Esophagus squamous epithelium (tissue), 5 donors: ENCODE measurements around the gene PZP. TPM values are rescaled to one million over a fixed set of nuclear protein-coding genes. Genes with fewer than 3 reads are reported as not detected.
"Not testable (repeated sequence)": the region's sequence is repeated elsewhere in the genome, so short reads cannot be mapped to it uniquely, and the experiment has no call there.

Experiments used
- DNase-seq: peaks from one replicate; lab custom pipeline; 2025; lab: John Stamatoyannopoulos, UW
- H3K27ac ChIP-seq, 4 donors: fragments of 200-600 bp; sonication (generic); one replicate each; pipeline ENCODE4 v1.5.1; 2016 to 2019; ENCODE audit warnings: mild to moderate bottlenecking in 1 of 4
- H3K27me3 ChIP-seq, 4 donors: fragments of 200-600 bp; sonication (generic); 1 replicate in 3 of 4; 2 replicates in 1 of 4; pipeline versions ENCODE4 v1.5.1 to v1.6.0; 2017 to 2021; ENCODE audit warnings: antibody characterized with exemption in 1 of 4
- H3K36me3 ChIP-seq, 3 donors: fragments of 200-600 bp; sonication (generic); one replicate each; pipeline ENCODE4 v1.5.1; 2016 to 2019
- H3K4me1 ChIP-seq, 3 donors: fragments of 200-600 bp; sonication (generic); one replicate each; pipeline ENCODE4 v1.5.1; 2017 to 2019
- H3K4me3 ChIP-seq, 4 donors: fragments of 200-600 bp; sonication (generic); 1 replicate in 3 of 4; 2 replicates in 1 of 4; pipeline ENCODE4 v1.5.1; 2016 to 2019; ENCODE audit warnings: mild to moderate bottlenecking in 2 of 4, moderate library complexity in 1 of 4
- H3K9me3 ChIP-seq, 3 donors: fragments of 200-600 bp; sonication (generic); one replicate each; pipeline ENCODE4 v1.5.1; 2016 to 2019
- CTCF ChIP-seq, 6 experiments: fragments of 450-650 bp in 4 of 6; fragments of 200-600 bp in 2 of 6; sonication (generic) in 2 of 6; IDR thresholded peaks; one replicate each; pipeline ENCODE4 v1.5.1; 2016 to 2019; ENCODE audit warnings: antibody characterized with exemption in 6 of 6, mild to moderate bottlenecking in 4 of 6, moderate library complexity in 4 of 6
- POLR2A ChIP-seq, 4 donors: fragments of 450-650 bp; IDR thresholded peaks; one replicate each; pipeline ENCODE4 v1.6.1; 2017; ENCODE audit warnings: antibody characterized with exemption in 4 of 4, mild to moderate bottlenecking in 4 of 4, moderate library complexity in 3 of 4
- WGBS, 2 donors: methylation state at CpG; one replicate each; pipeline ENCODE4 v1.1.5; 2018; 5-methylcytosine and 5-hydroxymethylcytosine counted together
- intact Hi-C: fragments of 100-400 bp; cut with DNase I; formaldehyde crosslinking; loops from one replicate; pipeline ENCODE4 v1.15.0; 2022
- total RNA-seq, 4 donors: library from RNA; depleted of rRNA; stranded (reverse); fragments of >200 nt; gene quantifications; one replicate each; pipeline ENCODE4 v1.1.0, GENCODE V29; 2016
- donor health status: DM: yes; HTN: yes; CAD: no.

Gene PZP
- total RNA-seq, 4 donors from 2014 or later = not detected

DNA sequence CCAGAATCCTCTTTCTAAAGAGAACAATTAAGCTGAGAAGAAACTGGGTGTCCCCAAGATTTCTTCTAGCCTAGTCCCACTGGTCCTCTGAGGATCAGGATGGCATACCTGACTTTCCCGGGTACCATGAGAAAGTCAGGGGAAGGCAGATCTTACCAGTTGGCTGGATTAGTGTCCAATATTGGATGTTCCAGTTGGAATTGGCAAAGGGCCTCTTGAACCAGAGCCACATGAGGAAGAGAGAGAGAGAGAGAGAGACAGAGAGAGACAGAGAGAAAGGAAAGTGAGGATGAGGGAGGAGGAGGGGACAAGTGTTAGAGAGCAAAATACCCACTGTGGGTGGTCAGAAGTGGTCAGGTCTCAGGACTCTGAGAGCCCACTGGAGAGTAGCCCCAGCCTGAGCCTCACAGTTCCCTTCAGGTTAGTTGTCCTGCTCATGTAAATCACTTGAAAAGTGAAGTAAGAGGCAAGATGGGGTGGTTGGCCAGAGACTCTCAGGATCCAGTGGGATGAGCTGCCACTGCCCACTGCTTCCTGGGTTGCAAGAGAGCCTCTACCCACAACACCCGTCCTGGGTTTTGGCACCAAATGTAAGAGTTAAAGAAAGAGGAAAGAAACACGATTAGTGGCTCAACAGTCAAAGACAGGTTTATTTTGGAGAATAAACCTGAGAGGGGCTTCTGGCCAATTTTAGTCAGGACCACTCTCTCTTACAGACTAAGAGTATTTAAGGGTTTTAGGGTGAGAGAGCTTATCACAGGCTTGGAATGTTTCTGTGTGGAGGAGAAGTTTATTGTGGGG lies 64.1 kb downstream of the PZP start:
- no peak overlapping the region for H3K27ac ChIP-seq

DNA sequence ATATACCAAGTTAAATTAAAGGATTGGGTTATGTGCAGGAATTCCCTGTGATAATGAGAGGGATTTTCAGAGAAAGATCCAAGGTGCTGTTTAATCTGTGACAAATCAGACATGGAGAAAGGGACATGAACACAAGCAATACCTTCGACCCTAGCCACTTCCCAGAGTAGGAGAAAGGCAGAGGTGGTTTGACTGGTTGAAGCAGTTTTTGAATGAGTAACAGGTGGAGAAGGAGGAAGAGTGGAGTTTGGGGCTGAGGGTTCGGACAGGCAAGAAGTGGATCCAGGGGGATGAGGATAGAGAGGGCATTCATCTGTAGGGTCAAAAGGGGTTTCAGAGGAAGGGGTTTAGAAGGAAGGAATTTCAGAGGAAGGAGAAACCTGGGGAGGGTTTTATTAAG lies 65.1 kb downstream of the PZP start:
- no peak for DNase-seq
- intact Hi-C loops = no loop called here
- TF ChIP-seq CTCF (IDR thresholded peaks at IDR 0.05) (no peak), POLR2A (IDR thresholded peaks at IDR 0.05) (no peak)
- Histone ChIP-seq H3K36me3 (no peaks in the 10 kb centered on the region), H3K27me3 (no peaks in the 10 kb centered on the region), H3K4me3 (no peak overlapping the region), H3K4me1 (no peaks in the 10 kb centered on the region), H3K9me3 (no peaks in the 10 kb centered on the region), H3K27ac (no peak overlapping the region)
- 52 to 53% methylated on average over 2 of the region's 2 CpGs for WGBS, 2 donors

More for the DNA sequence above, 64.1 kb downstream of the PZP start:
- Histone ChIP-seq H3K36me3 (no peaks in the 10 kb centered on the region), H3K4me3 (no peak overlapping the region), H3K27me3 (no peaks in the 10 kb centered on the region), H3K9me3 (no peaks in the 10 kb centered on the region), H3K4me1 (no peaks in the 10 kb centered on the region)
- DNase-seq = no peak
- 80 to 83% methylated on average over 2 to 3 of the region's 3 CpGs for WGBS, 2 donors
- TF ChIP-seq POLR2A (IDR thresholded peaks at IDR 0.05) = no peak
- intact Hi-C loops = no loop called here

GRCh38 chr12:9139588-9140290 lies 68.5 kb downstream of the PZP start:
- H3K36me3 ChIP-seq, H3K27me3 ChIP-seq, H3K4me1 ChIP-seq, DNase-seq, H3K4me3 ChIP-seq, intact Hi-C loops, H3K9me3 ChIP-seq, H3K27ac ChIP-seq: not testable (repeated sequence)
- 39 to 77% methylated on average over 2 of the region's 2 CpGs for WGBS, 2 donors

- intact Hi-C loops = no loop called here
- Histone ChIP-seq H3K27me3 (no peaks in the 10 kb centered on the region), H3K4me1 (peaks cover 0 to 4% (median 0%) of the 10 kb centered on the region in 3 donors), H3K27ac (no peak overlapping the region), H3K36me3 (no peaks in the 10 kb centered on the region), H3K9me3 (no peaks in the 10 kb centered on the region), H3K4me3 (no peak overlapping the region)
- TF ChIP-seq CTCF (IDR thresholded peaks at IDR 0.05) = no peak
- WGBS, 2 donors = 59 to 66% methylated on average over 5 of the region's 5 CpGs
- DNase-seq = no peak
These were observed 72.3 kb downstream of the PZP start for GRCh38 chr12:9135903-9136310.

- H3K4me1 ChIP-seq = peaks cover 0 to 4% (median 0%) of the 10 kb centered on the region in 3 donors
- H3K36me3 ChIP-seq = no peaks in the 10 kb centered on the region
- WGBS, 2 donors = 56 to 79% methylated on average over 4 to 16 of the region's 16 CpGs
- intact Hi-C loops = no loop called here
- peak overlapping the region in 3 of 4 donors; percentile 32 to 73 (median 61) for H3K27ac ChIP-seq
- no peaks in the 10 kb centered on the region for H3K27me3 ChIP-seq
- H3K4me3 ChIP-seq = peak overlapping the region in 2 of 4 donors; percentile 6 to 49
- no peak for DNase-seq
- TF ChIP-seq CTCF (IDR thresholded peaks at IDR 0.05) (peak; percentile 11 to 63 (median 26)), POLR2A (IDR thresholded peaks at IDR 0.05) (no peak)
- no peaks in the 10 kb centered on the region for H3K9me3 ChIP-seq
These were observed 73.1 kb downstream of the PZP start for GRCh38 chr12:9134981-9135628.
